HG03558 (cell line): Measurements from ENCODE around the gene SOCS1.

ENCODE experiments used
- ATAC-seq: cut with Tn5 transposase; IDR thresholded peaks from one replicate; pipeline ENCODE4 v1.9.1; 2021; ENCODE audit warnings: moderate number of reproducible peaks; ENCODE audit not compliant: unreplicated experiment; ENCODE audit errors: extremely low read depth

The SOCS1 gene

GRCh38 chr16:11250091-11250785 is 5.8 kb downstream of the SOCS1 start:
- no peak for ATAC-seq

GRCh38 chr16:11249233-11250061 is 6.6 kb downstream of the SOCS1 start:
- ATAC-seq, result no peak

GRCh38 chr16:11248133-11248532 is 7.9 kb downstream of the SOCS1 start:
- ATAC-seq, result no peak

- ATAC-seq, result no peak
Observed at GRCh38 chr16:11245988-11246387, 10.0 kb downstream of the SOCS1 start.

- no peak for ATAC-seq
Observed at GRCh38 chr16:11245222-11245737, 10.7 kb downstream of the SOCS1 start.

- no peak for ATAC-seq
Observed at GRCh38 chr16:11242658-11243057, 13.3 kb downstream of the SOCS1 start.

- ATAC-seq, result no peak
Observed at GRCh38 chr16:11241480-11242204, 14.4 kb downstream of the SOCS1 start.

GRCh38 chr16:11240636-11241473 is 15.1 kb downstream of the SOCS1 start:
- ATAC-seq, result no peak

- no peak for ATAC-seq
Observed at GRCh38 chr16:11239644-11240632, 16.1 kb downstream of the SOCS1 start.

- ATAC-seq, result no peak
Observed at GRCh38 chr16:11238272-11239202, 17.5 kb downstream of the SOCS1 start.

GRCh38 chr16:11236461-11237254 is 19.3 kb downstream of the SOCS1 start:
- no peak for ATAC-seq

- no peak for ATAC-seq
Observed at GRCh38 chr16:11235703-11235991, 20.4 kb downstream of the SOCS1 start.

- no peak for ATAC-seq
Observed at GRCh38 chr16:11234884-11235702, 20.9 kb downstream of the SOCS1 start.

GRCh38 chr16:11233727-11234376 is 22.2 kb downstream of the SOCS1 start:
- ATAC-seq, result no peak

GRCh38 chr16:11232852-11233726 is 22.9 kb downstream of the SOCS1 start:
- ATAC-seq, result no peak
